GM19328 (cell line): ENCODE measurements around the gene XG.

ENCODE experiments used
- ATAC-seq: cut with Tn5 transposase; IDR thresholded peaks from one replicate; pipeline ENCODE4 v1.9.1; 2021; ENCODE audit warnings: mild to moderate bottlenecking, moderate library complexity; ENCODE audit not compliant: unreplicated experiment

XG gene

GRCh38 chrX:2862404-2862803 is 110.6 kb downstream of the XG start:
- ATAC-seq, result no peak

- no peak for ATAC-seq
Measured at GRCh38 chrX:2863646-2864045, 111.8 kb downstream of the XG start.
